HEK293 (cell line): ENCODE data around the gene DCHS2.

Source experiments
- CTCF ChIA-PET: fragments of 350-600 bp; formaldehyde crosslinking; extraction: SDS; loops from one replicate; lab custom pipeline; 2021; ENCODE audit warnings: antibody characterized with exemption; lab: Yijun Ruan, JAX
- POLR2A ChIA-PET: fragments of 300-600 bp; formaldehyde crosslinking; extraction: SDS; loops from one replicate; lab custom pipeline; 2020; ENCODE audit warnings: antibody characterized with exemption, inconsistent platforms; lab: Yijun Ruan, JAX
- H3K27ac ChIP-seq: fragments of 200-500 bp; sonication (Bioruptor generic); 2 replicates; pipeline ENCODE4 v1.5.1; 2014; ENCODE audit warnings: low read depth, low read length, control low read depth, inconsistent platforms; ENCODE audit errors: extremely low read depth
- H3K36me3 ChIP-seq, 2 experiments: fragments of 200-500 bp in 1 of 2; sonication (Bioruptor generic) in 1 of 2; 1 replicate in 1 of 2; 2 replicates in 1 of 2; pipeline ENCODE4 v1.5.1; 2014 to 2017; ENCODE audit warnings: inconsistent platforms in 2 of 2, low read length in 2 of 2; ENCODE audit not compliant: control insufficient read depth in 2 of 2, insufficient read depth in 1 of 2
- H3K4me1 ChIP-seq: fragments of 200-500 bp; sonication (Bioruptor generic); 2 replicates; pipeline ENCODE4 v1.5.1; 2014; ENCODE audit warnings: mild to moderate bottlenecking, low read length, inconsistent platforms; ENCODE audit not compliant: control insufficient read depth, insufficient read depth
- H3K4me3 ChIP-seq: 2 replicates; pipeline ENCODE4 v1.5.1; 2011; ENCODE audit warnings: low read depth, mild to moderate bottlenecking, control low read depth, low read length, moderate library complexity
- H3K9me3 ChIP-seq: fragments of 200-500 bp; sonication (Bioruptor generic); 2 replicates; pipeline ENCODE4 v1.5.1; 2014; ENCODE audit warnings: low read depth, low read length, inconsistent platforms; ENCODE audit not compliant: control insufficient read depth, insufficient read depth
- BCL11B ChIP-seq: fragments of 450-650 bp; formaldehyde crosslinking; IDR thresholded peaks from 2 replicates; pipeline ENCODE4 v1.5.1; 2016; ENCODE audit warnings: low read depth, missing biosample characterization, missing genetic modification characterization
- GLI2 ChIP-seq: fragments of 450-650 bp; formaldehyde crosslinking; IDR thresholded peaks from 2 replicates; pipeline ENCODE4; 2017; ENCODE audit warnings: missing biosample characterization, missing genetic modification characterization, low read depth, borderline replicate concordance
- KLF1 ChIP-seq: fragments of 450-650 bp; formaldehyde crosslinking; IDR thresholded peaks from 2 replicates; pipeline ENCODE4 v1.5.1; 2016; ENCODE audit warnings: missing biosample characterization, missing genetic modification characterization
- ZBTB1 ChIP-seq: fragments of 450-650 bp; formaldehyde crosslinking; IDR thresholded peaks from 2 replicates; pipeline ENCODE4 v1.5.1; 2016; ENCODE audit warnings: missing biosample characterization, missing genetic modification characterization
- ZBTB21 ChIP-seq: fragments of 450-650 bp; formaldehyde crosslinking; IDR thresholded peaks from 2 replicates; pipeline ENCODE4 v1.5.1; 2017; ENCODE audit warnings: missing biosample characterization, missing genetic modification characterization
- ZFHX2 ChIP-seq: fragments of 450-650 bp; formaldehyde crosslinking; conservative IDR thresholded peaks from 2 replicates; pipeline ENCODE4 v1.5.1; 2016; ENCODE audit warnings: missing biosample characterization, missing genetic modification characterization
- ZFP3 ChIP-seq: fragments of 450-650 bp; formaldehyde crosslinking; IDR thresholded peaks from 2 replicates; pipeline ENCODE4 v1.5.1; 2016; ENCODE audit warnings: low read depth, missing biosample characterization, missing genetic modification characterization
- ZNF10 ChIP-seq: fragments of 450-650 bp; formaldehyde crosslinking; IDR thresholded peaks from 2 replicates; pipeline ENCODE4 v1.5.1; 2017; ENCODE audit warnings: missing biosample characterization, missing genetic modification characterization
- ZNF121 ChIP-seq: fragments of 450-650 bp; formaldehyde crosslinking; IDR thresholded peaks from 2 replicates; pipeline ENCODE4 v1.5.1; 2016; ENCODE audit warnings: missing biosample characterization, missing genetic modification characterization
- ZNF138 ChIP-seq: fragments of 450-650 bp; formaldehyde crosslinking; IDR thresholded peaks from 2 replicates; pipeline ENCODE4 v1.5.1; 2016; ENCODE audit warnings: missing biosample characterization, missing genetic modification characterization, borderline replicate concordance
- ZNF157 ChIP-seq: fragments of 450-650 bp; formaldehyde crosslinking; IDR thresholded peaks from 2 replicates; pipeline ENCODE4 v1.5.1; 2016; ENCODE audit warnings: missing biosample characterization, missing genetic modification characterization
- ZNF184 ChIP-seq: fragments of 450-650 bp; IDR thresholded peaks from 2 replicates; pipeline ENCODE4 v1.5.1; 2018; ENCODE audit warnings: missing biosample characterization, mild to moderate bottlenecking, missing genetic modification characterization
- ZNF211 ChIP-seq: fragments of 450-650 bp; formaldehyde crosslinking; IDR thresholded peaks from 2 replicates; pipeline ENCODE4 v1.5.1; 2016; ENCODE audit warnings: low read depth, missing biosample characterization, missing genetic modification characterization
- ZNF350 ChIP-seq: fragments of 450-650 bp; formaldehyde crosslinking; IDR thresholded peaks from 2 replicates; pipeline ENCODE4 v1.5.0; 2017; ENCODE audit warnings: missing biosample characterization, mild to moderate bottlenecking, missing genetic modification characterization
- ZNF449 ChIP-seq: fragments of 450-650 bp; formaldehyde crosslinking; IDR thresholded peaks from 2 replicates; pipeline ENCODE4 v1.5.1; 2017; ENCODE audit warnings: missing biosample characterization, mild to moderate bottlenecking, missing genetic modification characterization, moderate library complexity
- ZNF580 ChIP-seq: fragments of 450-650 bp; formaldehyde crosslinking; IDR thresholded peaks from 2 replicates; pipeline ENCODE4 v1.5.1; 2016; ENCODE audit warnings: missing biosample characterization, missing genetic modification characterization
- ZNF600 ChIP-seq: fragments of 450-650 bp; formaldehyde crosslinking; IDR thresholded peaks from 2 replicates; pipeline ENCODE4 v1.5.1; 2016; ENCODE audit warnings: missing biosample characterization, missing genetic modification characterization
- ZNF626 ChIP-seq: fragments of 450-650 bp; sonication (Bioruptor Pico); formaldehyde crosslinking; IDR thresholded peaks from 2 replicates; pipeline ENCODE4 v1.5.1; 2018; ENCODE audit warnings: missing biosample characterization, missing genetic modification characterization, inconsistent platforms
- ZNF629 ChIP-seq: fragments of 450-650 bp; formaldehyde crosslinking; IDR thresholded peaks from 2 replicates; pipeline ENCODE4 v1.5.1; 2017; ENCODE audit warnings: missing biosample characterization, missing genetic modification characterization
- ZNF654 ChIP-seq: fragments of 450-650 bp; formaldehyde crosslinking; IDR thresholded peaks from 2 replicates; pipeline ENCODE4 v1.5.1; 2016; ENCODE audit warnings: low read depth, missing biosample characterization, missing genetic modification characterization
- ZNF660 ChIP-seq: fragments of 450-650 bp; IDR thresholded peaks from 2 replicates; pipeline ENCODE4 v1.5.1; 2018; ENCODE audit warnings: missing biosample characterization, mild to moderate bottlenecking, missing genetic modification characterization
- ZNF664 ChIP-seq: fragments of 450-650 bp; formaldehyde crosslinking; IDR thresholded peaks from 2 replicates; pipeline ENCODE4 v1.5.1; 2016; ENCODE audit warnings: missing biosample characterization, missing genetic modification characterization
- ZNF701 ChIP-seq: fragments of 450-650 bp; formaldehyde crosslinking; IDR thresholded peaks from 2 replicates; pipeline ENCODE4 v1.5.1; 2016; ENCODE audit warnings: missing biosample characterization, missing genetic modification characterization
- ZNF76 ChIP-seq: fragments of 450-650 bp; formaldehyde crosslinking; IDR thresholded peaks from 2 replicates; pipeline ENCODE4; 2016; ENCODE audit warnings: low read depth, missing biosample characterization, missing genetic modification characterization, borderline replicate concordance
- ZSCAN16 ChIP-seq: fragments of 450-650 bp; formaldehyde crosslinking; IDR thresholded peaks from 2 replicates; pipeline ENCODE4 v1.5.1; 2016; ENCODE audit warnings: missing biosample characterization, missing genetic modification characterization

Gene DCHS2

GRCh38 chr4:154354883-154355282 lies 136.7 kb downstream of the DCHS2 start:
- H3K9me3 ChIP-seq, result no peaks in the 10 kb centered on the region
- H3K27ac ChIP-seq, result no peak overlapping the region
- no peaks in the 10 kb centered on the region for H3K4me1 ChIP-seq
- no peaks in the 10 kb centered on the region for H3K36me3 ChIP-seq
- TF ChIP-seq ZNF449, result no peak
- TF ChIP-seq ZBTB1 (tag by site-specific recombination), result no peak
- TF ChIP-seq ZNF10 (tag by site-specific recombination), result no peak
- TF ChIP-seq ZFP3 (tag by site-specific recombination), result no peak
- no peak for TF ChIP-seq ZBTB21 (tag by site-specific recombination)
- TF ChIP-seq ZNF580 (tag by site-specific recombination), result no peak
- TF ChIP-seq ZNF626 (tag by site-specific recombination), result no peak
- TF ChIP-seq ZFHX2, result no peak
- TF ChIP-seq ZNF211 (tag by site-specific recombination), result no peak
- no peak for TF ChIP-seq ZNF629 (tag by site-specific recombination)
- TF ChIP-seq ZNF664, result no peak
- TF ChIP-seq ZNF600 (tag by site-specific recombination), result no peak
- no peak for TF ChIP-seq ZNF157 (tag by site-specific recombination)
- no peak for TF ChIP-seq ZSCAN16 (tag by site-specific recombination)
- no peak for TF ChIP-seq ZNF660 (tag by site-specific recombination)
- no peak for TF ChIP-seq ZNF184 (tag by site-specific recombination)
- H3K4me3 ChIP-seq, result no peak overlapping the region
- POLR2A ChIA-PET, result no interaction called here
- CTCF ChIA-PET, result no interaction called here

- ChIA-PET POLR2A (no interaction called here), CTCF (interaction anchor here (0.5 to 1.2 kb wide), 7 partner anchors 12 to 829 kb away, joined by 3 to 4 read pairs (median 3); no protein-coding TSS in a partner anchor)
- no peaks in the 10 kb centered on the region for H3K36me3 ChIP-seq
- no peak for TF ChIP-seq ZNF350 (tag by site-specific recombination)
- no peak for TF ChIP-seq ZNF121 (tag by site-specific recombination)
- no peak for TF ChIP-seq GLI2 (tag by site-specific recombination)
- no peak for TF ChIP-seq ZNF138 (tag by site-specific recombination)
- TF ChIP-seq ZNF701, result no peak
- TF ChIP-seq ZNF654 (tag by site-specific recombination), result 0 out of 2 replicates have a peak, but pooled peaks have one; percentile 17
- no peaks in the 10 kb centered on the region for H3K9me3 ChIP-seq
- no peak overlapping the region for H3K27ac ChIP-seq
- no peaks in the 10 kb centered on the region for H3K4me1 ChIP-seq
- H3K4me3 ChIP-seq, result no peak overlapping the region
Measured at GRCh38 chr4:154349829-154350228, 141.8 kb downstream of the DCHS2 start.

GRCh38 chr4:154348657-154349056 lies 142.9 kb downstream of the DCHS2 start:
- ChIA-PET CTCF (interaction anchor here (0.6 kb wide), 1 partner anchor 156 kb away, joined by 4 read pairs; no protein-coding TSS in a partner anchor), POLR2A (no interaction called here)
- no peaks in the 10 kb centered on the region for H3K36me3 ChIP-seq
- H3K4me1 ChIP-seq, result no peaks in the 10 kb centered on the region
- no peak for TF ChIP-seq ZNF76
- no peak for TF ChIP-seq KLF1
- no peak for TF ChIP-seq BCL11B (tag by site-specific recombination)
- no peak overlapping the region for H3K4me3 ChIP-seq
- H3K9me3 ChIP-seq, result no peaks in the 10 kb centered on the region
- no peak overlapping the region for H3K27ac ChIP-seq
